ENCODE measurements around the gene CENPV.

- TF ChIP-seq POLR2A (IDR thresholded peaks at IDR 0.05; ENCODE audit: low read length) (no peak), GATA1 (IDR thresholded peaks at IDR 0.05; ENCODE audit: low read depth, low read length) (no peak)
These were observed 10.7 kb upstream of the CENPV start for GRCh38 chr17:16363749-16364536.

Data from erythroblast (primary cell).